ENCODE measurements around the gene ATP6V0E1. TPM values are rescaled to one million over a fixed set of nuclear protein-coding genes. Genes with fewer than 3 reads are reported as not detected.

ATP6V0E1 gene
- total RNA-seq, 1 experiment from 2014 or later: 332 TPM

GRCh38 chr5:173025651-173026050, 42.1 kb downstream of the ATP6V0E1 start:
- in situ Hi-C loops (cut with HindIII; ENCODE audit: low pct_unique_long_range_greater_than_20kb, low sequenced_read_pairs): no loop called here
- Histone ChIP-seq H3K27me3 (ENCODE audit: control insufficient read depth, insufficient read depth, low read length) (no peaks in the 10 kb centered on the region), H3K36me3 (ENCODE audit: control insufficient read depth, insufficient read depth, low read length) (no peaks in the 10 kb centered on the region), H3K4me1 (ENCODE audit: control insufficient read depth, insufficient read depth, low read length) (peaks cover 14% of the 10 kb centered on the region; the same call in 1 of the 2 replicates), H3K27ac (ENCODE audit: low read length) (no peak overlapping the region), H3K4me3 (ENCODE audit: low read depth in 2 of 2, low read length in 2 of 2) (no peak overlapping the region), H3K9me3 (ENCODE audit: control insufficient read depth, insufficient read depth, low read depth, low read length) (no peaks in the 10 kb centered on the region)
- ATAC-seq (no peak), DNase-seq (ENCODE audit: low read depth, low spot score) (no peak)
- ChIA-PET CTCF (interaction anchor here (0.7 to 0.9 kb wide), 2 partner anchors 119 to 289 kb away, joined by 3 to 4 read pairs; no protein-coding TSS in a partner anchor), POLR2A (no interaction called here)
- intact Hi-C loops (cut with micrococcal nuclease; ENCODE audit: unreplicated experiment): no loop called here
- TF ChIP-seq, protein P1, sequence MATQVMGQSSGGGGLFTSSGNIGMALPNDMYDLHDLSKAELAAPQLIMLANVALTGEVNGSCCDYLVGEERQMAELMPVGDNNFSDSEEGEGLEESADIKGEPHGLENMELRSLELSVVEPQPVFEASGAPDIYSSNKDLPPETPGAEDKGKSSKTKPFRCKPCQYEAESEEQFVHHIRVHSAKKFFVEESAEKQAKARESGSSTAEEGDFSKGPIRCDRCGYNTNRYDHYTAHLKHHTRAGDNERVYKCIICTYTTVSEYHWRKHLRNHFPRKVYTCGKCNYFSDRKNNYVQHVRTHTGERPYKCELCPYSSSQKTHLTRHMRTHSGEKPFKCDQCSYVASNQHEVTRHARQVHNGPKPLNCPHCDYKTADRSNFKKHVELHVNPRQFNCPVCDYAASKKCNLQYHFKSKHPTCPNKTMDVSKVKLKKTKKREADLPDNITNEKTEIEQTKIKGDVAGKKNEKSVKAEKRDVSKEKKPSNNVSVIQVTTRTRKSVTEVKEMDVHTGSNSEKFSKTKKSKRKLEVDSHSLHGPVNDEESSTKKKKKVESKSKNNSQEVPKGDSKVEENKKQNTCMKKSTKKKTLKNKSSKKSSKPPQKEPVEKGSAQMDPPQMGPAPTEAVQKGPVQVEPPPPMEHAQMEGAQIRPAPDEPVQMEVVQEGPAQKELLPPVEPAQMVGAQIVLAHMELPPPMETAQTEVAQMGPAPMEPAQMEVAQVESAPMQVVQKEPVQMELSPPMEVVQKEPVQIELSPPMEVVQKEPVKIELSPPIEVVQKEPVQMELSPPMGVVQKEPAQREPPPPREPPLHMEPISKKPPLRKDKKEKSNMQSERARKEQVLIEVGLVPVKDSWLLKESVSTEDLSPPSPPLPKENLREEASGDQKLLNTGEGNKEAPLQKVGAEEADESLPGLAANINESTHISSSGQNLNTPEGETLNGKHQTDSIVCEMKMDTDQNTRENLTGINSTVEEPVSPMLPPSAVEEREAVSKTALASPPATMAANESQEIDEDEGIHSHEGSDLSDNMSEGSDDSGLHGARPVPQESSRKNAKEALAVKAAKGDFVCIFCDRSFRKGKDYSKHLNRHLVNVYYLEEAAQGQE (IDR thresholded peaks at IDR 0.05; ENCODE audit: insufficient read depth in 1 of 2, low read depth in 2 of 2, low read length in 1 of 2): no peak
- no peak for TF ChIP-seq TCF7L2 (IDR thresholded peaks at IDR 0.05; ENCODE audit: low read depth, low read length)
- no peak for TF ChIP-seq SIN3A (IDR thresholded peaks at IDR 0.05; ENCODE audit: borderline replicate concordance, insufficient read depth, low read depth, low read length)
- TF ChIP-seq, protein P2, sequence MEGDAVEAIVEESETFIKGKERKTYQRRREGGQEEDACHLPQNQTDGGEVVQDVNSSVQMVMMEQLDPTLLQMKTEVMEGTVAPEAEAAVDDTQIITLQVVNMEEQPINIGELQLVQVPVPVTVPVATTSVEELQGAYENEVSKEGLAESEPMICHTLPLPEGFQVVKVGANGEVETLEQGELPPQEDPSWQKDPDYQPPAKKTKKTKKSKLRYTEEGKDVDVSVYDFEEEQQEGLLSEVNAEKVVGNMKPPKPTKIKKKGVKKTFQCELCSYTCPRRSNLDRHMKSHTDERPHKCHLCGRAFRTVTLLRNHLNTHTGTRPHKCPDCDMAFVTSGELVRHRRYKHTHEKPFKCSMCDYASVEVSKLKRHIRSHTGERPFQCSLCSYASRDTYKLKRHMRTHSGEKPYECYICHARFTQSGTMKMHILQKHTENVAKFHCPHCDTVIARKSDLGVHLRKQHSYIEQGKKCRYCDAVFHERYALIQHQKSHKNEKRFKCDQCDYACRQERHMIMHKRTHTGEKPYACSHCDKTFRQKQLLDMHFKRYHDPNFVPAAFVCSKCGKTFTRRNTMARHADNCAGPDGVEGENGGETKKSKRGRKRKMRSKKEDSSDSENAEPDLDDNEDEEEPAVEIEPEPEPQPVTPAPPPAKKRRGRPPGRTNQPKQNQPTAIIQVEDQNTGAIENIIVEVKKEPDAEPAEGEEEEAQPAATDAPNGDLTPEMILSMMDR (IDR thresholded peaks at IDR 0.05): no peak
- no peak for TF ChIP-seq POLR2AphosphoS5 (IDR thresholded peaks at IDR 0.05; ENCODE audit: low read depth, low read length)
- no TSS peak for BruUV-seq (replicated peaks)

DNA sequence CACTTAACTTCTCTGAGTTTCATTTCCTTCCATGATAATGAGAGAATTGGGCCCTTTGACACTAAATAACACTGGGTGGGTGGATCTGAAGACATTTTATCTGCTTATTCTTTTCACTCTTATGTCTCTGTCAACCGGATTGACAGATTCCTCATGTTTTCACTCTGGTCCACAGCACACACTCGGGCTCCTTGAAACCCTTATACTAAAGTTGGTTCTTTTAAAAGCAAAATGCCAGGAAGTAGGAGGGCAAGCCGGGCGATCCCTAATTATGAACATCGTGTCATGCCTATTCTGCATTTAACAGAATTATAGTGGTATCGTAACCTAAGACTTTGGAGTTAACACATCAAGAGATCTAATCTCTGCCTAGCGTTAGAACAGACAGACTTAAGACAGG, 44.3 kb downstream of the ATP6V0E1 start:
- TF ChIP-seq TCF7L2 (IDR thresholded peaks at IDR 0.05; ENCODE audit: low read depth, low read length) (no peak), SIN3A (IDR thresholded peaks at IDR 0.05; ENCODE audit: borderline replicate concordance, insufficient read depth, low read depth, low read length) (no peak)
- TF ChIP-seq, protein P1 (IDR thresholded peaks at IDR 0.05; ENCODE audit: insufficient read depth in 1 of 2, low read depth in 2 of 2, low read length in 1 of 2): no peak
- TF ChIP-seq, protein P2 (IDR thresholded peaks at IDR 0.05): no peak
- POLR2A ChIA-PET: no interaction called here
- intact Hi-C loops (cut with micrococcal nuclease; ENCODE audit: unreplicated experiment) (no loop called here), in situ Hi-C loops (cut with HindIII; ENCODE audit: low pct_unique_long_range_greater_than_20kb, low sequenced_read_pairs) (no loop called here)
- no peaks in the 10 kb centered on the region for H3K27me3 ChIP-seq (ENCODE audit: control insufficient read depth, insufficient read depth, low read length)
- H3K4me3 ChIP-seq (ENCODE audit: low read depth in 2 of 2, low read length in 2 of 2): no peak overlapping the region
- no peak overlapping the region for H3K27ac ChIP-seq (ENCODE audit: low read length)
- DNase-seq (ENCODE audit: low read depth, low spot score) (no peak), ATAC-seq (no peak)
- no TSS peak for BruUV-seq (replicated peaks)
- peaks cover 14% of the 10 kb centered on the region; the same call in 1 of the 2 replicates for H3K4me1 ChIP-seq (ENCODE audit: control insufficient read depth, insufficient read depth, low read length)
- CTCF ChIA-PET: no interaction called here
- H3K9me3 ChIP-seq (ENCODE audit: control insufficient read depth, insufficient read depth, low read depth, low read length): no peaks in the 10 kb centered on the region
- no peaks in the 10 kb centered on the region for H3K36me3 ChIP-seq (ENCODE audit: control insufficient read depth, insufficient read depth, low read length)
